ENCODE measurements around the gene AP2A2.

DNA sequence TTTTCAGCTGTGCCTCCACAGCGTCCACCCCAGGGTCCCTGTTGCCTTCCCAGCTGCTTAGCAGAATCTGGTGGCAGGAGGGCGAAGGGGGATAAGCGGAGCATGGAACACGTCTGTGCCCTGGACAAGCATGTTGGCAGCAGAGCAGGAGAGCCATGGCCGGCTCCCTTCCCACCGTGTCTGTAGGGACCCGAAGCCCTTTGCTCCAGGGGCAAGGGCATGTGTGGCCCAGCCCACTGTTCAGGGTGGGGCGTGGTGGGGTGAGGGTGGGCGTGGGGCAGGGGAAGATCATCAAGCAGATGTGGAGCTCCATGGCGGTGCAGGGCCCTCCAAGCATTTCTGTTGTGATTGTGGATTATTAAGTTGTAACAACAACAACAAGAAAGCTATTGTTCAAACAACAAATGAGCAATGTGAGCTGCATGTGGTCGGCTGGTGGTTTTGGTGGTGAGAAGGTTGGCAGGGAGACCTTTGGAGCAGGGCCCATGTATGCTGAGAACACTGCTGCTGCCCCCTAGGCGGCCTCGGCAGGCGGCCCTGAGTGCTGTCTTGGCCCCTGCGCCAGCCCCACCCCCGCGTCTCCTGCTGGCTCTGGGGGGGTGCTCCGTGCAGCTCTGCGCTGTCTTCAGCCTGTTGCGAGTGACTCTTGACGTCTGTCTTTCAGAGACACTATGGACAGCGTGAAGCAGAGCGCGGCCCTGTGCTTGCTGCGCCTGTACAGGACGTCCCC, 50.9 kb downstream of the AP2A2 start:
- TF ChIP-seq GATA2 (IDR thresholded peaks at IDR 0.05; ENCODE audit: low read depth, low read length), result no peak
- TF ChIP-seq GATA3 (IDR thresholded peaks at IDR 0.05; ENCODE audit: low read depth, low read length), result no peak

Measured in SH-SY5Y (cell line).